Muscle layer of duodenum (tissue), 2 donors: ENCODE measurements around the gene CAPN3.

Experiments
- H3K27ac ChIP-seq: one replicate; pipeline ENCODE4 v1.7.0; 2013; ENCODE audit warnings: mild to moderate bottlenecking, low read length
- H3K27me3 ChIP-seq: one replicate; pipeline ENCODE4 v1.7.0; 2013; ENCODE audit warnings: low read depth, mild to moderate bottlenecking, control low read depth, low read length
- H3K36me3 ChIP-seq, 2 donors: one replicate each; pipeline ENCODE4 v1.7.0; 2013; ENCODE audit warnings: low read length in 2 of 2, control low read depth in 1 of 2, mild to moderate bottlenecking in 1 of 2; ENCODE audit not compliant: insufficient read depth in 2 of 2, control insufficient read depth in 1 of 2
- H3K4me1 ChIP-seq, 2 donors: one replicate each; pipeline ENCODE4 v1.7.0; 2013; ENCODE audit warnings: low read length in 2 of 2, mild to moderate bottlenecking in 2 of 2, control low read depth in 1 of 2, moderate library complexity in 1 of 2; ENCODE audit not compliant: insufficient read depth in 2 of 2, control insufficient read depth in 1 of 2
- H3K4me3 ChIP-seq, 2 donors: one replicate each; pipeline ENCODE4 v1.7.0; 2013; ENCODE audit warnings: low read length in 2 of 2, low read depth in 1 of 2, mild to moderate bottlenecking in 1 of 2
- H3K9me3 ChIP-seq, 2 donors: one replicate each; pipeline ENCODE4 v1.7.0; 2013; ENCODE audit warnings: low read length in 2 of 2, control low read depth in 1 of 2, mild to moderate bottlenecking in 1 of 2; ENCODE audit not compliant: control insufficient read depth in 1 of 2
- donor health status: healthy.

The CAPN3 gene

DNA sequence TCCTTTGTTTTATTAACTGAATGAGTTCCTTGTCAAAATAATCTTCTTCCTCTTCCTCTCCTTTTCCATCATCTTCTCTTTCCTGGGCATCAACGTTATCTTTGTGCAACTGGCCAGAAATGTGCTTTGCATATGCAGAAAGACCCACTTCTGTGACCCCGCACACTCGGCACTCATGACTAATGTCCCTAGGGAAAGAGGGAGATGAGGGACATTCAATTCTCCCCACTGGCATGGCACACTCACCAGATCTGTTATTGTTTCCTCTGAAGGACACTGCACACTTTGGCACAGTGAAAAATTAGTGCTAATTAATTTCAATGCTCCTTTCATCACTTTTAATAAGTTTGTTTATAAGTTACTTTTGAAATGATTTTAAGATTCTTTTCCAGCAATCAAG, 97.7 kb downstream of the CAPN3 start:
- peaks cover 0 to 9% of the 10 kb centered on the region in 2 donors for H3K4me1 ChIP-seq
- peak overlapping the region; percentile 12 to 58 for H3K4me3 ChIP-seq
- H3K9me3 ChIP-seq, result no peaks in the 10 kb centered on the region
- no peaks in the 10 kb centered on the region for H3K27me3 ChIP-seq
- H3K27ac ChIP-seq, result peak overlapping the region; percentile 60
- H3K36me3 ChIP-seq, result peaks cover 0 to 17% of the 10 kb centered on the region in 2 donors

DNA sequence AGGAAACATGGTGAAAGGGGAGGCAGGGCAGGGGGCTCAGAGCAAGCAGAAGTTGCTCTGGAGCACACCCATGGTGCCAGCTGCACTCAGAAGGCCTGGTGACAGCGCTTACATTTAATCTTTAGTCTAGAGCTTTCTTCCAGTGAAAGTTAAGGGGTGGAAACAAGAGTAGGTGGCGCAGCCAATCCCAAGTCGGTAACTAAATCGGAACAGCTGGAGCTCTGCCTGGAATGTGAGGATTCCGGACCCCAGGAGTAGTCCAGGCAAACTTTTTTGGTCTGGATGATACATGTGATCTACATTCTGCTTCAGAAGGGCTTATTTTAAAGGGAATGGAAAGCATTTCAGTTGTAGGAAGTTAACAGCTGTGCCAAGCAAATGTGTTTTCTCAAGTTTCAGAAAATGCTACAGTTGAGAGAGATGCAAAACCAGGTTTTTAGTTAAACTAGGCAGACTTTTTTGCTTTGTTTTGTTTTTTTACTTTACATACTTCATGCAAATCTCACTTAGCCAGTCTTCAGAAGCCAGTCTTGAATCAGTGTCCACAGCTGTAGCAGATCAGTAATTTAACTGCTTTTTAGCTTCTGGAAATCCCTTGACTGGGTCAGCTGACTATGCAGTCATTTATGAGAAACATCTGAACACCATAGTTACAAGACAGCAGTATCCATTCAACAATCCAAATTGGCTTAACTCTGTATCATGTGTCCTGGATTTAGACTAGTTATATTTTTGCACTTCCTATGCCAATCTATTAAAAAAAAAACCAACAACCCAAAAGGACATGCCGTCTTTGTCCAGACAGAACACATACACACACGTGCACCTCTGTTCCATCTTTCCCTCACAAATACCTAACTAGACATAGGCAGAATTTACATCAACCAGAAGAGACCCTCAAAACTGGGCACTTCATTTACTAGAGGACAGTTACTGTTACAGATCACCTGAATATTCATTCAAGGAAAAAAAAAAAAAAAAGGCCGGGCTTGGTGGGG, 98.4 kb downstream of the CAPN3 start:
- Histone ChIP-seq H3K4me1 (peaks cover 0 to 9% of the 10 kb centered on the region in 2 donors), H3K9me3 (no peaks in the 10 kb centered on the region), H3K27ac (peak overlapping the region; percentile 60)

DNA sequence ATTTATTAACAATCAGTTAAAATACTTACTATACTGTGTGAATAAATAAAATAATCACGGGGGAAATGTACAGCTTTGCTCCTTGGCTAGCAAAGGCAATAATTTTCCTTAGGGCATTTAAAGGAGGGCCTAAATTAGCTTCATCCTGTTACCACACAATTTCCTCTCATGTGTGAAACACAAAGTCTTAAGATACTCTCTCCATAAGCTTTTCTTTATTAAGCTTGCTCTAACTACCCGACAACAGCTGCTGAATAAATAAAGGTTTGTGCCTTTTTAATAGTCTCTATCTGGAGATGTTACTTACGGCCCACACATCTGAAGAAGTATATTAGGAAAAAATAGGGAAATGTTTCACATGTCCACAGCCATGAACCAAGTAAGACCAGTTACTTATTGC, 102.0 kb downstream of the CAPN3 start:
- Histone ChIP-seq H3K4me1 (peaks cover 0 to 9% of the 10 kb centered on the region in 2 donors), H3K27me3 (no peaks in the 10 kb centered on the region), H3K4me3 (no peak overlapping the region), H3K27ac (no peak overlapping the region), H3K9me3 (no peaks in the 10 kb centered on the region), H3K36me3 (peaks cover 6 to 17% of the 10 kb centered on the region in 2 donors)

More for the DNA sequence above, 98.4 kb downstream of the CAPN3 start:
- Histone ChIP-seq H3K4me3 (peak overlapping the region; percentile 12 to 58), H3K36me3 (peaks cover 0 to 17% of the 10 kb centered on the region in 2 donors), H3K27me3 (no peaks in the 10 kb centered on the region)
